GM12878 (cell line): ENCODE data around the gene ZNF280A.

Experiments used
- ZNF274 ChIP-seq: IDR thresholded peaks from one replicate; pipeline ENCODE4 v1.8.0; 2011; ENCODE audit not compliant: insufficient read length, insufficient read depth
- TF ChIP-seq, protein P1 (sequence below), 3 experiments: IDR thresholded peaks in 2 of 3; conservative IDR thresholded peaks in 1 of 3; 2 replicates each; pipeline ENCODE4 v1.5.1; 2011; ENCODE audit warnings: low read depth in 3 of 3, low read length in 3 of 3, mild to moderate bottlenecking in 3 of 3, control low read depth in 2 of 3, moderate library complexity in 2 of 3, inconsistent platforms in 1 of 3, mixed read lengths in 1 of 3; ENCODE audit not compliant: control insufficient read depth in 2 of 3, insufficient read depth in 1 of 3; ENCODE audit errors: extremely low read depth in 1 of 3

DNA sequence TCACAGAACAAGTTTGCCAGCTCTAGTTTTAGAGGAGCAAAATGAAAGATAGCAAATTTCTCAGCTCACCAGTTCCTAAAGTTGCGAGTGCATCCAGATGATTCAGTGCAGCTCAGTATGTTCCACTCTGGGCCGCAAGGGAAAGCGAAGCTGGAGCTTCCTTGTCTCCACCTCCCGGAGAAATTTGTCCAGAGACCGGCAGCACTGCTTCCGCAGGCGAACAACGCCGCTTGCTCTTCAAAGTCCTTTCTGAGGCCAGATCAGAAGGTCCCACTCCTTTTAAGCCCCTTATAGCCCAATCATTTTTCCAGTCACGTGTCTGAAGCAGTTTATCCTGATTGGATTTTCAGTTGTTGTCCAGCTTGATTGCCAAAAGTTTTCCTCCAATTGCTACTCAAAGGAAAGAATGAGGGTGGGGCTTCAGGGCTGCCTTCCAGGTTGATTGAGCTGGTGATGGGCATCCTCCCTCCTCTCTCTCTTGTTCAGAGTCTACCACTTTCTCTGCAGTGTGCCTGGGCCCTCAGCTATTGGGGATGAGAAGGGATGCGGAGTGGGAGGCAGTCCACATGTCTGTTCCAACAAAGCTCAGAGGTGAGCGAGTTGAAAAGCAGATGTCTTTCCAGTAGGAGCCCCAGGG lies at the start of gene ZNF280A:
- TF ChIP-seq, protein P1, sequence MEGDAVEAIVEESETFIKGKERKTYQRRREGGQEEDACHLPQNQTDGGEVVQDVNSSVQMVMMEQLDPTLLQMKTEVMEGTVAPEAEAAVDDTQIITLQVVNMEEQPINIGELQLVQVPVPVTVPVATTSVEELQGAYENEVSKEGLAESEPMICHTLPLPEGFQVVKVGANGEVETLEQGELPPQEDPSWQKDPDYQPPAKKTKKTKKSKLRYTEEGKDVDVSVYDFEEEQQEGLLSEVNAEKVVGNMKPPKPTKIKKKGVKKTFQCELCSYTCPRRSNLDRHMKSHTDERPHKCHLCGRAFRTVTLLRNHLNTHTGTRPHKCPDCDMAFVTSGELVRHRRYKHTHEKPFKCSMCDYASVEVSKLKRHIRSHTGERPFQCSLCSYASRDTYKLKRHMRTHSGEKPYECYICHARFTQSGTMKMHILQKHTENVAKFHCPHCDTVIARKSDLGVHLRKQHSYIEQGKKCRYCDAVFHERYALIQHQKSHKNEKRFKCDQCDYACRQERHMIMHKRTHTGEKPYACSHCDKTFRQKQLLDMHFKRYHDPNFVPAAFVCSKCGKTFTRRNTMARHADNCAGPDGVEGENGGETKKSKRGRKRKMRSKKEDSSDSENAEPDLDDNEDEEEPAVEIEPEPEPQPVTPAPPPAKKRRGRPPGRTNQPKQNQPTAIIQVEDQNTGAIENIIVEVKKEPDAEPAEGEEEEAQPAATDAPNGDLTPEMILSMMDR (IDR thresholded peaks at IDR 0.05 in 2 of 3, conservative IDR thresholded peaks at IDR 0.05 in 1 of 3; ENCODE audit: control insufficient read depth in 2 of 3, extremely low read depth in 1 of 3, insufficient read depth in 1 of 3, low read depth in 3 of 3, low read length in 3 of 3), result no peak
- no peak for TF ChIP-seq ZNF274
